Immature natural killer cell (primary cell): Measurements from ENCODE around the gene FMN2. TPM values are rescaled to one million over a fixed set of nuclear protein-coding genes. Genes with fewer than 3 reads are reported as not detected.

ENCODE experiments used
- DNase-seq, 3 donors: peaks; one replicate each; pipeline ENCODE4 v3.0.0; 2022; ENCODE audit warnings: mixed read lengths in 1 of 3
- H3K27ac Mint-ChIP-seq, 6 donors: one replicate each; pipeline ENCODE4 v1.8.0; 2020; ENCODE audit warnings: mixed read lengths in 6 of 6, mild to moderate bottlenecking in 5 of 6, inconsistent platforms in 4 of 6, moderate library complexity in 3 of 6
- H3K27me3 Mint-ChIP-seq, 3 donors: one replicate each; pipeline ENCODE4 v1.8.0; 2020 to 2021; ENCODE audit warnings: low read depth in 3 of 3, mild to moderate bottlenecking in 3 of 3, mixed read lengths in 3 of 3, moderate library complexity in 3 of 3, inconsistent platforms in 1 of 3
- H3K36me3 Mint-ChIP-seq, 3 donors: one replicate each; pipeline ENCODE4 v1.8.0; 2020; ENCODE audit warnings: mixed read lengths in 3 of 3, inconsistent platforms in 2 of 3, mild to moderate bottlenecking in 2 of 3
- H3K4me1 Mint-ChIP-seq, 2 donors: one replicate each; pipeline ENCODE4 v1.8.0; 2020; ENCODE audit warnings: inconsistent platforms in 2 of 2, mild to moderate bottlenecking in 2 of 2, mixed read lengths in 2 of 2, moderate library complexity in 1 of 2
- H3K4me3 Mint-ChIP-seq, 5 donors: one replicate each; pipeline ENCODE4 v1.8.0; 2020; ENCODE audit warnings: mild to moderate bottlenecking in 5 of 5, mixed read lengths in 5 of 5, inconsistent platforms in 3 of 5, moderate library complexity in 3 of 5
- H3K9me3 Mint-ChIP-seq, 6 donors: one replicate each; pipeline ENCODE4 v1.8.0; 2020; ENCODE audit warnings: mild to moderate bottlenecking in 6 of 6, mixed read lengths in 6 of 6, inconsistent platforms in 4 of 6, moderate library complexity in 3 of 6
- polyA plus RNA-seq, 3 donors: library from polyadenylated mRNA; unstranded; fragments of 300-500 nt; fragmentation: Illumina TruSeq; gene quantifications; one replicate each; pipeline ENCODE4 v1.2.3, GENCODE V29; 2021

FMN2 gene
- polyA plus RNA-seq, 3 donors from 2014 or later: not detected

DNA sequence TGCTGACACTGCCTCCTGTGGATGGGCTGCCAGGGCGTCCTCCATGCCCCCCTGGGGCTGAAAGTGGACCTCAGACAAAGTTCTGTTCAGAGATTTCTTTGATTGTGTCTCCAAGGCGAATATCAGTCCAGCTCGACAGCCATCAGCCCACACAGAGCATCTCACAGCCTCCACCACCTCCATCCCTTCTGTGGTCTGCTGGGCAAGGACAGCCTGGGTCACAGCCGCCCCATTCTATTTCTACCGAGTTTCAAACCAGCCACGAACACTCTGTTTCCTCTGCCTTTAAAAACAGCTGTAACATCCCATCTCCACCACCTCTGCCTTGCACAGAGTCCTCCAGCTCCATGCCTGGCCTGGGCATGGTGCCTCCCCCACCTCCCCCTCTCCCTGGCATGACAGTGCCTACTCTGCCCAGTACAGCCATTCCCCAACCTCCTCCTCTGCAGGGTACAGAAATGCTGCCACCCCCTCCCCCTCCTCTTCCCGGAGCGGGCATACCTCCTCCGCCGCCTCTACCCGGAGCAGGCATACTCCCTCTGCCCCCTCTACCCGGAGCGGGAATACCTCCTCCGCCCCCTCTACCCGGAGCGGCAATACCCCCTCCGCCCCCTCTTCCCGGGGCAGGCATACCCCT, 115.5 kb downstream of the FMN2 start:
- DNase-seq: no peak
- H3K36me3 Mint-ChIP-seq: no peaks in the 10 kb centered on the region
- no peak overlapping the region for H3K27ac Mint-ChIP-seq
- H3K4me1 Mint-ChIP-seq: no peaks in the 10 kb centered on the region
- H3K4me3 Mint-ChIP-seq: no peak overlapping the region
- peaks cover 0 to 3% (median 0%) of the 10 kb centered on the region in 6 donors for H3K9me3 Mint-ChIP-seq
- H3K27me3 Mint-ChIP-seq: peaks cover 0 to 2% (median 0%) of the 10 kb centered on the region in 3 donors

DNA sequence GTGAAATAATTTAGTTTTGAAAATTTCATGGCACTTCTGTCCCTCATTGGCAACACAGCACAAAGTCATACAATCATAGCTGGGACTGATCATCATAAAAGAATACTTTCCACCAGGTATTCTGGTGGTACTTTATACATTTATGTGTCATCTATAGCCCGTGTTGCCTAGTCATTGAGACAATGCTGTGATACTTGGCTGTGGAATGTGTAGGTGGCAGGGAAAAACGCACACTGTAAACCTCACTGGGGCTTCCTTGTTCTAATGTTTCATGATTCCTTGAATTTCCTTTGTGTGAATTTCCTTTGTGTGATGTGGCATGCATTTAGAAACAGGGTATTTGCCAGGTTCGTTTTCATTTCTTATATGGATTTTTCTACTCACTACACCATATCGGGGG, 118.3 kb downstream of the FMN2 start:
- Mint-ChIP-seq H3K27ac (no peak overlapping the region), H3K9me3 (peaks cover 0 to 6% (median 0%) of the 10 kb centered on the region in 6 donors), H3K27me3 (peaks cover 0 to 2% (median 0%) of the 10 kb centered on the region in 3 donors)

GRCh38 chr1:240212556-240212955, 120.9 kb downstream of the FMN2 start:
- Mint-ChIP-seq H3K4me3 (no peak overlapping the region), H3K36me3 (no peaks in the 10 kb centered on the region)

More for the DNA sequence above, 118.3 kb downstream of the FMN2 start:
- Mint-ChIP-seq H3K4me3 (no peak overlapping the region), H3K4me1 (no peaks in the 10 kb centered on the region), H3K36me3 (no peaks in the 10 kb centered on the region)
- DNase-seq: no peak

DNA sequence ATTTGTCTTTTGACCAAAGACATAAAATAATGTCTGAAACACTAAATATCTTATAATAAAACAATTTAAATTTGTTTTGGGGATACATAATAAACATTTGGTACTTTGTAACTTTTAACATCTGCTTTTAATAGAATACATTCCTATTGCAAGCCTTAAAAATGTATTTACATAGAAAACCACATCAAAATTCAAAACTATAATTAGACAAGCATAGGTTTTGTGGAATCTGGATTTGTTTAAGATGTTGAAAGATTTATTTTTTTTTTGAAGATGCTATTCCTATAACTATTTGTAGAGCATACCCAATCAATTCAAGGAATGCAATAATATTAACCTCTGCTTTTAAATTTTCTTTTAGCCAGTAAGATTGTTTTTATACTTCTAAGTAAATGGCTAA, 125.7 kb downstream of the FMN2 start:
- Mint-ChIP-seq H3K27ac (no peak overlapping the region), H3K4me1 (no peaks in the 10 kb centered on the region), H3K36me3 (no peaks in the 10 kb centered on the region), H3K4me3 (no peak overlapping the region), H3K27me3 (peaks cover 0 to 4% (median 0%) of the 10 kb centered on the region in 3 donors), H3K9me3 (peaks cover 0 to 5% (median 0%) of the 10 kb centered on the region in 6 donors)
- no peak for DNase-seq

More at GRCh38 chr1:240212556-240212955, 120.9 kb downstream of the FMN2 start:
- no peak overlapping the region for H3K27ac Mint-ChIP-seq
- no peaks in the 10 kb centered on the region for H3K4me1 Mint-ChIP-seq
- peaks cover 0 to 2% (median 0%) of the 10 kb centered on the region in 3 donors for H3K27me3 Mint-ChIP-seq
- DNase-seq: no peak
- H3K9me3 Mint-ChIP-seq: peaks cover 0 to 6% (median 0%) of the 10 kb centered on the region in 6 donors

DNA sequence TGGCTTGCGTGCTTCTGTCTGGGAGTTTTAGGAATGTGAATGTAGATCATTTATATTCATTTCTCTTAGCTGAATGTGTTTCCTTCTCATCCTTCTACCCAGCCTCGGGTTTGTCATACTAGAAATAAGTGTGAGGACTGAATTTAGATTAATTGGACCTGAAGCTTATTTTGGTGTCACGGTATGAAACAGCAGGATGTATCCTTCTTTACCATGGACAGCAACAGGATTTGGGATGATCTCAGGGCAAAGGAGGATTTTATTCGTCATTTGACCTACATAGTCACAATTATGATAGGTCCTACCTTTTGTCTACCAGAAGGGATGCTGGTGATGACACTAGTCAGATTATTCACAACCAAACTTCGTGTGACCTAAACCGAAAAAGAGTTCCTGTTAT, 127.4 kb downstream of the FMN2 start:
- DNase-seq: no peak
- Mint-ChIP-seq H3K9me3 (peaks cover 2 to 10% (median 5%) of the 10 kb centered on the region in 6 donors), H3K4me3 (no peak overlapping the region), H3K36me3 (peaks cover 0 to 5% (median 0%) of the 10 kb centered on the region in 3 donors), H3K4me1 (no peaks in the 10 kb centered on the region), H3K27me3 (peaks cover 0 to 4% (median 0%) of the 10 kb centered on the region in 3 donors), H3K27ac (no peak overlapping the region)

DNA sequence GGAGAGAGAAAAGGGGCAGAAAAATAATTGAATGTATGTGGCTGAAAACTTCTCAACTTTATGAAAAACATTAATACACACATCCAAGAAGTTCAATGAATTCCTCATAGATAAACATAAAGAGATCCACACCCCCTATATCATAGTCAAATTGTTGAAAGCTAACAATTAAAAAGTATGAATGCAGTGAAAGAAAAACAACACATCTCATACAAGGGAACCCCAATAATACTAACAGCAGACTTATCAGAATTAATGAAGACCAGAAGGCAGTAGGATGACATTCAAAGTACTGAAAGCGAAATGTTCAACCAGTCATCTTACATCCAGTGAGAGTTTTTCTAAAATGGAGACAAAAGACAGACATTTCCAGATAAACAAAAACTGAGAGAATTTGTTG, 134.4 kb downstream of the FMN2 start:
- Mint-ChIP-seq H3K27ac (no peak overlapping the region), H3K4me1 (no peaks in the 10 kb centered on the region), H3K27me3 (peaks cover 0 to 7% (median 0%) of the 10 kb centered on the region in 3 donors), H3K4me3 (no peak overlapping the region), H3K36me3 (peaks cover 0 to 7% (median 0%) of the 10 kb centered on the region in 3 donors), H3K9me3 (peaks cover 18 to 37% (median 29%) of the 10 kb centered on the region in 6 donors)
- no peak for DNase-seq

- H3K4me1 Mint-ChIP-seq: no peaks in the 10 kb centered on the region
- DNase-seq: no peak
- peaks cover 0 to 2% (median 2%) of the 10 kb centered on the region in 3 donors for H3K27me3 Mint-ChIP-seq
- peaks cover 5 to 19% (median 12%) of the 10 kb centered on the region in 6 donors for H3K9me3 Mint-ChIP-seq
- no peaks in the 10 kb centered on the region for H3K36me3 Mint-ChIP-seq
- H3K27ac Mint-ChIP-seq: no peak overlapping the region
- no peak overlapping the region for H3K4me3 Mint-ChIP-seq
Measured at GRCh38 chr1:240230816-240231215, 139.1 kb downstream of the FMN2 start.

DNA sequence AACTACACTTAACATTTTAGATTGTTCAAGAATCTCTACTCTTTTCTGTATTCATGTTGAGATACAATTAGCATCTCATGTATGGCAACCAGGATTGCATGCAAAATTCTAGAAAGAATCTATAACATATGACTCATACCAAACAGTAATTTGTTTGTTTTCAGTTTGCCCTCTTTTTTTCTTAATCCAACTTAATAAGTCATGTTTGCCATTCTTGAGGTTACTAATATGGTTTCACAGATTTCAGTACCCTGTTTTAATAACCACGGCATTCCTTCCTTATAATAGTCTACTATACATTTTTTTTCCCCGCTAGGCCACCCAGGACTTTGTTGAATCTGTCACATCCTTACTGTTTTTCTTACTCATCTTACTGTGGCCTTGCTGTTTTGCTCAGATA, 140.8 kb downstream of the FMN2 start:
- H3K36me3 Mint-ChIP-seq: no peaks in the 10 kb centered on the region
- H3K9me3 Mint-ChIP-seq: peaks cover 0 to 4% (median 0%) of the 10 kb centered on the region in 6 donors

DNA sequence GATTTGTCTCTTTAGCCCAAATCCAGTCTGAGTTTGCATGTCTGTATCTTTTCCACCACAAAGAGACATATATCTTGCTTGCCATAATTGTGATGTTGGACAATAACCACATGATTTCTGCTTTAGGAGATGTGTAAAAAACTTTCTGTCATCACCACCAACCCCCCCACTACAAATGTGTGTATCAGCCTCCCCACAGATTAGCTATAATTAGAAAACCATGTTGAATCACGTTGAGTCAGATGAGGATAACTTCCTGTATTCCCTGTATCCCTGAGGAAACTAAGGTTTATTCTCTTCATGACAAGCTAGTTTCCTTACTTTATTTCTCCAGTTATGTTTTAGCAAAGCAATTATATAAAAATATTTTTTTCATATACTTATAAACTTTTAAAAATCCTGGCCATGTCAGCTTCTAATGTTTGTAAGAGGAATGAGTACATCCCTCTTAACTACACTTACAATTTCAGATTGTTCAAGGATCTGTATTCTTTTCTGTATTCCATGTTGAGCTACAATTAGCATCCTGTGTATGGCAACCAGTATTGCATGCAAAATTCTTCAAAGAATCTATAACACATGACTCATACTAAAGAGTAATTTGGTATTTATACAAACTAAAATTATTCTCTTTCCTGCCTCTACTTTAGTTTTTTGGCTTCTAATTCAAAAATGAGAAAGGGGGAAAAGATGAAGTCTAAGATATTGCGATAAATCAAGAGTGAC, 143.0 kb downstream of the FMN2 start:
- H3K36me3 Mint-ChIP-seq: no peaks in the 10 kb centered on the region
- peaks cover 0 to 3% (median 2%) of the 10 kb centered on the region in 3 donors for H3K27me3 Mint-ChIP-seq
- DNase-seq: no peak
- H3K4me3 Mint-ChIP-seq: no peak overlapping the region
- no peaks in the 10 kb centered on the region for H3K4me1 Mint-ChIP-seq
- H3K27ac Mint-ChIP-seq: no peak overlapping the region
- H3K9me3 Mint-ChIP-seq: peaks cover 0 to 4% (median 0%) of the 10 kb centered on the region in 6 donors

More for the DNA sequence above, 140.8 kb downstream of the FMN2 start:
- Mint-ChIP-seq H3K4me3 (no peak overlapping the region), H3K27me3 (peaks cover 0 to 3% (median 2%) of the 10 kb centered on the region in 3 donors), H3K4me1 (no peaks in the 10 kb centered on the region), H3K27ac (no peak overlapping the region)
- DNase-seq: no peak

GRCh38 chr1:240235521-240236288, 144.0 kb downstream of the FMN2 start:
- Mint-ChIP-seq H3K27me3 (peaks cover 0 to 3% (median 2%) of the 10 kb centered on the region in 3 donors), H3K36me3 (no peaks in the 10 kb centered on the region), H3K4me1 (no peaks in the 10 kb centered on the region), H3K9me3 (peaks cover 0 to 4% (median 0%) of the 10 kb centered on the region in 6 donors), H3K4me3 (no peak overlapping the region), H3K27ac (no peak overlapping the region)
- DNase-seq: no peak

DNA sequence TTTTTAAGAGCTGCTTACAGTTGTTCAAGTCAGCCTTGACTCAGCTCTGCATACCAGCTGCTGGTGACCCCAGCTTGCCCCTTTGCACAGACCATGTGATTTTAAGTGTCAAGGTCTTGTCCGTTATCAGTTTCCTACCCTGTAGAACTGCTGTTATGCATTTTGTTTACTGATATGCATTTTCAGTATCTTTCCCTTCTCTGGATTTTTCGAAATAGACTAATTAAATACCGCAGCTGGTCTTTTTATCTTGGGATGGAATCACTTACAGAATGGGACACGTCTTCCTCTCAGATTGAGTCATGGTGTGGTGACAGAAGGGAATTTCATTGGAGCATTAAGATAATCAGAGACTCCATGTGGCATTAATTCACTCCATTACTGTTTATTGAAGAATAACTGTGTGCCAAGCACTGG, 145.6 kb downstream of the FMN2 start:
- H3K4me1 Mint-ChIP-seq: no peaks in the 10 kb centered on the region
- no peak overlapping the region for H3K27ac Mint-ChIP-seq
- peaks cover 0 to 3% (median 0%) of the 10 kb centered on the region in 3 donors for H3K27me3 Mint-ChIP-seq
- H3K36me3 Mint-ChIP-seq: no peaks in the 10 kb centered on the region
- DNase-seq: no peak
- no peak overlapping the region for H3K4me3 Mint-ChIP-seq
- H3K9me3 Mint-ChIP-seq: peaks cover 0 to 4% (median 0%) of the 10 kb centered on the region in 6 donors

DNA sequence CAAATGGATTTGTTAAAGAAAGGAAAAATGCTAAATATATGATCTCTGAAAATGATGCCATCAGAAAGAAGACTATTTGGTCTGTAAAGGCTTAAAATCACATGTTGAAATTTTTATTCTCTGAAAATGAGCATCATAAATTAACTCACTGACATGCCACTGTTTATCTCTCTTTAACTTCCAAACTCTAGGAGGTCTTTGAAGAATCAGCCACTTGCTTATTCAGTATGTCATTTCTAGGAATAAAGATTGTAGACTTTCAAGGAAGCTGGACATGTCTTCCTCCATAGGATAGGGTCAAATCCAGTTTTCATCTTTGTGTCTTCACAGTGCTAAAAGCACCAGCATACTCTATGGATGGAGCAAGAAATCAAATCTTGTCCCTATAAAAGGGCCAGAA, 147.6 kb downstream of the FMN2 start:
- Mint-ChIP-seq H3K27ac (no peak overlapping the region), H3K9me3 (peaks cover 0 to 3% (median 0%) of the 10 kb centered on the region in 6 donors), H3K4me3 (no peak overlapping the region), H3K4me1 (no peaks in the 10 kb centered on the region), H3K27me3 (peaks cover 0 to 3% (median 2%) of the 10 kb centered on the region in 3 donors), H3K36me3 (no peaks in the 10 kb centered on the region)
- DNase-seq: no peak

DNA sequence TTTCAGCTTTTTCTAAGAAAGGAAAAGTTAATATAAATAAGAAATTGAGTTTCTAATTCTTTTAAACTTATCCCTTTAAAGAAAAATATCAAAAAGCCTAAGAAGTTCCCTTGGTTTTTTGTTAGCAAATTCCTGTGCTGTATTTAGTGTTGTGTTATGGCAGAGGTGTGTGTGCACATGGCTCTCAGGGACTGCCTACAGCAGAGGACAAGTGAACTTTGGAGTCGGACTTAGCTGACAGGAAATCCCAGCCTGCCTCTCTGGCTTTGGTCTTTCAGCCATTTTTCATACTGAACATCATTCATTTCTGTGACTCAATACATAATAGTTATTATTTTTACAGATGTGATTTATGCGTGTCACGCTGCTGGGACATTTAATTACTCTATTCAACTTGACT, 149.6 kb downstream of the FMN2 start:
- peaks cover 0 to 2% (median 0%) of the 10 kb centered on the region in 3 donors for H3K27me3 Mint-ChIP-seq
- no peak for DNase-seq
- H3K4me3 Mint-ChIP-seq: no peak overlapping the region
- no peaks in the 10 kb centered on the region for H3K36me3 Mint-ChIP-seq
- H3K4me1 Mint-ChIP-seq: no peaks in the 10 kb centered on the region
- H3K27ac Mint-ChIP-seq: no peak overlapping the region
- H3K9me3 Mint-ChIP-seq: peaks cover 0 to 4% (median 1%) of the 10 kb centered on the region in 6 donors
